Measurements from ENCODE around the gene LHFPL3.

DNA sequence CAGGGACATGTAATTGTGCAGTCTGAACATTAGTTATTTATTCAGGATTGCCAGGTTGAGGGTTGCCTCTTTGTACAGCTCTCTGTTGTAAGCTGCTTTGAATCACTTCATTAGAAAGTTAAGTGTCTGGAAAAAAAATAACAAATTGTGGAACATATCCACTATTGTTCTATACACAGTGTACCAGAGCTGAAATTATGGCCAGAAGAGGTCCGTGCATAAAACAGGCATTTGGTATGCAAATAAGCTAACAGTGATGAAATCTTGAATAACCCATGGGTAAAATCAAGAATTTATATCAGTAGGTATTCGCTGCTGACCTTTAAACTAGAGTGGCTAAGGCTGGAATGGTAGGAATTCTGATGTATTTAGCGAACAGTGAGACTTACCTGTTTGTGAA, 152.1 kb downstream of the LHFPL3 start:
- no peak for TF ChIP-seq EZH2 (IDR thresholded peaks at IDR 0.05)
- no peak for TF ChIP-seq EZH2phosphoT487 (IDR thresholded peaks at IDR 0.05; ENCODE audit: borderline replicate concordance)
- TF ChIP-seq, protein P1, sequence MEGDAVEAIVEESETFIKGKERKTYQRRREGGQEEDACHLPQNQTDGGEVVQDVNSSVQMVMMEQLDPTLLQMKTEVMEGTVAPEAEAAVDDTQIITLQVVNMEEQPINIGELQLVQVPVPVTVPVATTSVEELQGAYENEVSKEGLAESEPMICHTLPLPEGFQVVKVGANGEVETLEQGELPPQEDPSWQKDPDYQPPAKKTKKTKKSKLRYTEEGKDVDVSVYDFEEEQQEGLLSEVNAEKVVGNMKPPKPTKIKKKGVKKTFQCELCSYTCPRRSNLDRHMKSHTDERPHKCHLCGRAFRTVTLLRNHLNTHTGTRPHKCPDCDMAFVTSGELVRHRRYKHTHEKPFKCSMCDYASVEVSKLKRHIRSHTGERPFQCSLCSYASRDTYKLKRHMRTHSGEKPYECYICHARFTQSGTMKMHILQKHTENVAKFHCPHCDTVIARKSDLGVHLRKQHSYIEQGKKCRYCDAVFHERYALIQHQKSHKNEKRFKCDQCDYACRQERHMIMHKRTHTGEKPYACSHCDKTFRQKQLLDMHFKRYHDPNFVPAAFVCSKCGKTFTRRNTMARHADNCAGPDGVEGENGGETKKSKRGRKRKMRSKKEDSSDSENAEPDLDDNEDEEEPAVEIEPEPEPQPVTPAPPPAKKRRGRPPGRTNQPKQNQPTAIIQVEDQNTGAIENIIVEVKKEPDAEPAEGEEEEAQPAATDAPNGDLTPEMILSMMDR (IDR thresholded peaks at IDR 0.05 in 2 of 3, conservative IDR thresholded peaks at IDR 0.05 in 1 of 3; ENCODE audit: borderline replicate concordance in 1 of 3, insufficient read depth in 1 of 3, low read depth in 2 of 3, low read length in 2 of 3), result no peak
- no peak for TF ChIP-seq SIN3A (IDR thresholded peaks at IDR 0.05; ENCODE audit: low read depth)
- TF ChIP-seq POLR2A (IDR thresholded peaks at IDR 0.05; ENCODE audit: borderline replicate concordance, extremely low read depth, insufficient read depth, insufficient read length), result no peak
- TF ChIP-seq ELF1 (IDR thresholded peaks at IDR 0.05; ENCODE audit: borderline replicate concordance, low read depth), result no peak
- TF ChIP-seq ATF3 (IDR thresholded peaks at IDR 0.05), result no peak
